HL-60 (cell line): ENCODE measurements around the gene ARHGAP25.

Source experiments
- DNase-seq, 2 experiments: peaks; one replicate each; pipeline ENCODE4 v3.0.0-alpha.2; 2010 to 2020; ENCODE audit warnings: low read depth in 1 of 2, low spot score in 1 of 2
- H3K27ac ChIP-seq: fragments of 250-450 bp; sonication (Bioruptor Pico); replicated peaks from 2 replicates; pipeline ENCODE4 v1.5.1; 2020; ENCODE audit warnings: mild to moderate bottlenecking, moderate library complexity
- H3K27me3 ChIP-seq: fragments of 250-450 bp; sonication (Bioruptor Pico); 2 replicates; pipeline ENCODE4 v1.5.1; 2021; ENCODE audit warnings: mild to moderate bottlenecking, moderate library complexity; ENCODE audit not compliant: insufficient read depth, poor library complexity, severe bottlenecking
- H3K4me3 ChIP-seq: replicated peaks from 2 replicates; pipeline ENCODE4 v1.5.1; 2011; ENCODE audit warnings: mild to moderate bottlenecking, control low read depth, low read length; ENCODE audit not compliant: insufficient read depth
- CTCF ChIP-seq: IDR thresholded peaks from one replicate; pipeline ENCODE4 v1.5.1; 2011; ENCODE audit warnings: low read length, control low read depth, inconsistent platforms; ENCODE audit not compliant: insufficient read depth
- GABPA ChIP-seq: IDR thresholded peaks from 2 replicates; pipeline ENCODE4 v1.6.1; 2012; ENCODE audit warnings: low read depth
- POLR2AphosphoS5 ChIP-seq: IDR thresholded peaks from 2 replicates; pipeline ENCODE4 v1.6.1; 2012; ENCODE audit warnings: low read depth
- REST ChIP-seq: IDR thresholded peaks from 2 replicates; pipeline ENCODE4 v1.6.1; 2012; ENCODE audit warnings: low read depth; ENCODE audit not compliant: insufficient replicate concordance
- SPI1 ChIP-seq: IDR thresholded peaks from 2 replicates; pipeline ENCODE4 v1.6.1; 2012; ENCODE audit warnings: low read depth, mild to moderate bottlenecking, borderline replicate concordance

The ARHGAP25 gene

GRCh38 chr2:68871159-68871764 lies 136.7 kb downstream of the ARHGAP25 start, which contains the start of gene BMP10:
Gene BMP10, minus strand, starts transcription at chr2:68871397. Its CDS starts 39 bp downstream, at chr2:68871358.
- no peak for TF ChIP-seq POLR2AphosphoS5
- no peak for TF ChIP-seq REST
- TF ChIP-seq SPI1, result no peak
- TF ChIP-seq GABPA, result no peak
- TF ChIP-seq CTCF, result no peak
- Histone ChIP-seq H3K4me3 (no peak within 1 kb of the TSS), H3K27ac (no peak within 1 kb of the TSS), H3K27me3 (no peaks in the 10 kb centered on the region)
- no peak for DNase-seq
